Measurements from ENCODE around the gene FOXN3. TPM values are rescaled to one million over a fixed set of nuclear protein-coding genes. Genes with fewer than 3 reads are reported as not detected.
A peak's percentile ranks its signal among the peaks of the same experiment; 100 is the strongest.

FOXN3 gene
- total and polyA plus RNA-seq, 2 experiments from 2014 or later = 98.9 to 167 TPM

- peaks cover 6% of the 10 kb centered on the region; the same call in 1 of the 2 replicates for H3K36me3 ChIP-seq (ENCODE audit: insufficient read depth)
- Mint-ChIP-seq H3K27me3 (ENCODE audit: insufficient read depth, low read depth, poor library complexity) (peaks cover 7% of the 10 kb centered on the region), H3K36me3 (ENCODE audit: low read depth) (peaks cover 56% of the 10 kb centered on the region), H3K4me1 (peaks cover 70% of the 10 kb centered on the region), H3K27ac (no peak overlapping the region), H3K4me3 (no peak overlapping the region), H3K9me3 (no peaks in the 10 kb centered on the region)
- H3K27me3 ChIP-seq (ENCODE audit: insufficient read depth) = no peaks in the 10 kb centered on the region
- peak overlapping the region; percentile 77; the same call in 1 of the 2 replicates for H3K27ac ChIP-seq (ENCODE audit: low read depth)
- H3K4me1 ChIP-seq (ENCODE audit: insufficient read depth) = peaks cover 76% of the 10 kb centered on the region
- no peak overlapping the region for H3K4me3 ChIP-seq
- DNase-seq (ENCODE audit: low spot score) = no peak
- ATAC-seq = no peak
- no peak overlapping the region for H2AFZ ChIP-seq
- peak overlapping the region; percentile 34; the same call in 1 of the 2 replicates for H3K4me2 ChIP-seq
- H3K9me2 ChIP-seq (ENCODE audit: insufficient read depth) = no peaks in the 10 kb centered on the region
- peaks cover 3% of the 10 kb centered on the region; the same call in 1 of the 2 replicates for H3F3A ChIP-seq (replicated peaks; ENCODE audit: low read depth)
- peaks cover 88% of the 10 kb centered on the region for H4K20me1 ChIP-seq (replicated peaks; ENCODE audit: insufficient read depth)
- H3K79me2 ChIP-seq (replicated peaks; ENCODE audit: insufficient read depth) = peaks cover 100% of the 10 kb centered on the region
- TF ChIP-seq ETS1 (IDR thresholded peaks at IDR 0.05) (no peak), CREB1 (CRISPR knock-in tag; IDR thresholded peaks at IDR 0.05; ENCODE audit: low read depth) (no peak), STAT1 (IDR thresholded peaks at IDR 0.05; ENCODE audit: unreplicated experiment) (no peak), CTCF (conservative IDR thresholded peaks at IDR 0.05; ENCODE audit: low read depth in 2 of 2) (no peak)
These were observed 14.7 kb downstream of the FOXN3 start for GRCh38 chr14:89402363-89402762.

GRCh38 chr14:89401761-89402160, 15.3 kb downstream of the FOXN3 start:
- H3F3A ChIP-seq (replicated peaks; ENCODE audit: low read depth) = no peaks in the 10 kb centered on the region; the same call in 1 of the 2 replicates
- H4K20me1 ChIP-seq (replicated peaks; ENCODE audit: insufficient read depth) = peaks cover 88% of the 10 kb centered on the region
- peaks cover 65% of the 10 kb centered on the region for H3K4me1 Mint-ChIP-seq
- DNase-seq (ENCODE audit: low spot score) = no peak
- H3K27ac ChIP-seq (ENCODE audit: low read depth) = 0 out of 2 replicates have a peak overlapping the region, but pooled peaks have one; percentile 20
- no peak overlapping the region; the same call in 1 of the 2 replicates for H3K4me2 ChIP-seq
- H3K4me3 ChIP-seq = no peak overlapping the region
- H3K27ac Mint-ChIP-seq = no peak overlapping the region; the same call in 1 of the 2 replicates
- H3K79me2 ChIP-seq (replicated peaks; ENCODE audit: insufficient read depth) = peaks cover 100% of the 10 kb centered on the region
- H3K4me1 ChIP-seq (ENCODE audit: insufficient read depth) = peaks cover 70% of the 10 kb centered on the region
- H2AFZ ChIP-seq = no peak overlapping the region
- no peak overlapping the region; the same call in 2 of the 3 replicates for H3K4me3 Mint-ChIP-seq
- peaks cover 7% of the 10 kb centered on the region for H3K27me3 Mint-ChIP-seq (ENCODE audit: insufficient read depth, low read depth, poor library complexity)
- no peaks in the 10 kb centered on the region for H3K9me3 Mint-ChIP-seq
- H3K36me3 Mint-ChIP-seq (ENCODE audit: low read depth) = peaks cover 55% of the 10 kb centered on the region
- peak; percentile 27 for ATAC-seq
- H3K36me3 ChIP-seq (ENCODE audit: insufficient read depth) = peaks cover 10% of the 10 kb centered on the region; the same call in 1 of the 2 replicates
- no peaks in the 10 kb centered on the region for H3K9me2 ChIP-seq (ENCODE audit: insufficient read depth)
- no peaks in the 10 kb centered on the region for H3K27me3 ChIP-seq (ENCODE audit: insufficient read depth)
- TF ChIP-seq ZNF331 (CRISPR knock-in tag; IDR thresholded peaks at IDR 0.05; ENCODE audit: low read depth) (no peak), CREB1 (CRISPR knock-in tag; IDR thresholded peaks at IDR 0.05; ENCODE audit: low read depth) (no peak), CTCF (conservative IDR thresholded peaks at IDR 0.05; ENCODE audit: low read depth in 2 of 2) (no peak), JUNB (IDR thresholded peaks at IDR 0.05; ENCODE audit: unreplicated experiment) (no peak), STAT1 (IDR thresholded peaks at IDR 0.05; ENCODE audit: unreplicated experiment) (no peak), EZH2 (IDR thresholded peaks at IDR 0.05; ENCODE audit: low read depth, unreplicated experiment) (no peak), ZNF462 (CRISPR knock-in tag; IDR thresholded peaks at IDR 0.05) (no peak), EZH2phosphoT487 (IDR thresholded peaks at IDR 0.05; ENCODE audit: unreplicated experiment) (no peak)

Measured in GM23338 (cell line).